GM19238 (cell line): ENCODE data around the gene SERPINA3.

Source experiments
- DNase-seq: peaks from one replicate; pipeline ENCODE4 v3.0.0; 2011; ENCODE audit warnings: low spot score; ENCODE audit not compliant: insufficient read length

The SERPINA3 gene

GRCh38 chr14:94653321-94653720 lies 41.1 kb downstream of the SERPINA3 start:
- DNase-seq: no peak

- no peak for DNase-seq
Measured at GRCh38 chr14:94654071-94654861, 42.1 kb downstream of the SERPINA3 start.

- DNase-seq: no peak
Measured at GRCh38 chr14:94655169-94655710, 43.0 kb downstream of the SERPINA3 start.

- no peak for DNase-seq
Measured at GRCh38 chr14:94656043-94656442, 43.9 kb downstream of the SERPINA3 start.

- no peak for DNase-seq
Measured at GRCh38 chr14:94659256-94659655, 47.1 kb downstream of the SERPINA3 start.

- no peak for DNase-seq
Measured at GRCh38 chr14:94659901-94660300, 47.7 kb downstream of the SERPINA3 start.

GRCh38 chr14:94660306-94660946 lies 48.2 kb downstream of the SERPINA3 start:
- DNase-seq: no peak

GRCh38 chr14:94663538-94663937 lies 51.3 kb downstream of the SERPINA3 start:
- DNase-seq: no peak

GRCh38 chr14:94663965-94664704 lies 51.9 kb downstream of the SERPINA3 start:
- no peak for DNase-seq

GRCh38 chr14:94665121-94665520 lies 52.9 kb downstream of the SERPINA3 start:
- DNase-seq: no peak

GRCh38 chr14:94665544-94665943 lies 53.4 kb downstream of the SERPINA3 start:
- no peak for DNase-seq

GRCh38 chr14:94670692-94671285 lies 58.6 kb downstream of the SERPINA3 start:
- DNase-seq: no peak

GRCh38 chr14:94671870-94672444 lies 59.8 kb downstream of the SERPINA3 start:
- no peak for DNase-seq

GRCh38 chr14:94673071-94673470 lies 60.9 kb downstream of the SERPINA3 start:
- no peak for DNase-seq
